H1 (cell line): ENCODE measurements around the gene INPP5K.

Source experiments
- ASH2L ChIP-seq: fragments of 200-600, 300-600 bp; sonication (generic); IDR thresholded peaks from one replicate; pipeline ENCODE4 v1.7.1; 2017; ENCODE audit warnings: low read length
- ATF3 ChIP-seq: IDR thresholded peaks from 2 replicates; pipeline ENCODE4 v1.6.1; 2011; ENCODE audit warnings: low read depth, mild to moderate bottlenecking, low read length; ENCODE audit not compliant: insufficient read depth
- BCL11A ChIP-seq, 2 experiments: IDR thresholded peaks; one replicate each; pipeline ENCODE4 v1.6.1; 2011; ENCODE audit warnings: low read depth in 2 of 2, low read length in 2 of 2, mild to moderate bottlenecking in 2 of 2
- EP300 ChIP-seq, 2 experiments: IDR thresholded peaks; 1 replicate in 1 of 2; 2 replicates in 1 of 2; pipeline ENCODE4 v1.6.1; 2011 to 2012; ENCODE audit warnings: low read depth in 2 of 2, low read length in 2 of 2, mild to moderate bottlenecking in 2 of 2, borderline replicate concordance in 1 of 2, inconsistent platforms in 1 of 2, moderate library complexity in 1 of 2
- GABPA ChIP-seq: IDR thresholded peaks from 2 replicates; pipeline ENCODE4 v1.6.1; 2011; ENCODE audit warnings: mild to moderate bottlenecking, low read length, moderate library complexity, borderline replicate concordance; ENCODE audit not compliant: insufficient read depth
- PHF8 ChIP-seq: fragments of 200-600 bp; sonication (generic); conservative IDR thresholded peaks from 2 replicates; pipeline ENCODE4 v1.7.1; 2012; ENCODE audit warnings: low read depth, mild to moderate bottlenecking, inconsistent platforms, low read length, moderate library complexity
- POLR2A ChIP-seq, 2 experiments: IDR thresholded peaks; 1 replicate in 1 of 2; 2 replicates in 1 of 2; pipeline ENCODE4 v1.6.1; 2011; ENCODE audit warnings: low read depth in 2 of 2, low read length in 2 of 2, mild to moderate bottlenecking in 2 of 2; ENCODE audit errors: control extremely low read depth in 1 of 2
- SUZ12 ChIP-seq: fragments of 200-600 bp; sonication (generic); IDR thresholded peaks from 2 replicates; pipeline ENCODE4 v1.6.1; 2012; ENCODE audit warnings: mild to moderate bottlenecking, inconsistent platforms, low read length, moderate library complexity, mixed read lengths
- TAF1 ChIP-seq: IDR thresholded peaks from 2 replicates; pipeline ENCODE4 v1.6.1; 2011; ENCODE audit warnings: mild to moderate bottlenecking, low read depth, low read length
- TCF12 ChIP-seq: IDR thresholded peaks from 2 replicates; pipeline ENCODE4 v1.6.1; 2011; ENCODE audit warnings: low read depth, mild to moderate bottlenecking, low read length
- USF2 ChIP-seq: IDR thresholded peaks from 2 replicates; pipeline ENCODE4 v1.6.1; 2011; ENCODE audit warnings: low read length, improper control_type of control experiment
- TF ChIP-seq, protein P1 (sequence below), 3 experiments: IDR thresholded peaks; 1 replicate in 2 of 3; 2 replicates in 1 of 3; pipeline versions ENCODE4 v1.5.1 to v1.6.1; 2011; ENCODE audit warnings: low read length in 3 of 3, mild to moderate bottlenecking in 3 of 3, inconsistent platforms in 2 of 3, low read depth in 1 of 3, moderate library complexity in 1 of 3; ENCODE audit not compliant: insufficient read depth in 1 of 3; ENCODE audit errors: control extremely low read depth in 1 of 3
- TF ChIP-seq, protein P2 (sequence below): fragments of 300-600 bp; sonication (generic); IDR thresholded peaks from 2 replicates; pipeline ENCODE4 v1.7.1; 2012; ENCODE audit warnings: low read length, moderate library complexity, mild to moderate bottlenecking, inconsistent platforms; ENCODE audit not compliant: insufficient replicate concordance

- TF ChIP-seq, protein P1, sequence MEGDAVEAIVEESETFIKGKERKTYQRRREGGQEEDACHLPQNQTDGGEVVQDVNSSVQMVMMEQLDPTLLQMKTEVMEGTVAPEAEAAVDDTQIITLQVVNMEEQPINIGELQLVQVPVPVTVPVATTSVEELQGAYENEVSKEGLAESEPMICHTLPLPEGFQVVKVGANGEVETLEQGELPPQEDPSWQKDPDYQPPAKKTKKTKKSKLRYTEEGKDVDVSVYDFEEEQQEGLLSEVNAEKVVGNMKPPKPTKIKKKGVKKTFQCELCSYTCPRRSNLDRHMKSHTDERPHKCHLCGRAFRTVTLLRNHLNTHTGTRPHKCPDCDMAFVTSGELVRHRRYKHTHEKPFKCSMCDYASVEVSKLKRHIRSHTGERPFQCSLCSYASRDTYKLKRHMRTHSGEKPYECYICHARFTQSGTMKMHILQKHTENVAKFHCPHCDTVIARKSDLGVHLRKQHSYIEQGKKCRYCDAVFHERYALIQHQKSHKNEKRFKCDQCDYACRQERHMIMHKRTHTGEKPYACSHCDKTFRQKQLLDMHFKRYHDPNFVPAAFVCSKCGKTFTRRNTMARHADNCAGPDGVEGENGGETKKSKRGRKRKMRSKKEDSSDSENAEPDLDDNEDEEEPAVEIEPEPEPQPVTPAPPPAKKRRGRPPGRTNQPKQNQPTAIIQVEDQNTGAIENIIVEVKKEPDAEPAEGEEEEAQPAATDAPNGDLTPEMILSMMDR (IDR thresholded peaks at IDR 0.05; ENCODE audit: control extremely low read depth in 1 of 3, insufficient read depth in 1 of 3, low read depth in 1 of 3, low read length in 3 of 3) = no peak
- TF ChIP-seq USF2 (no peak), ASH2L (no peak), POLR2A (IDR thresholded peaks at IDR 0.05; ENCODE audit: control extremely low read depth in 1 of 2, low read depth in 2 of 2, low read length in 2 of 2) (no peak), ATF3 (no peak), GABPA (no peak), SUZ12 (no peak), TAF1 (no peak), TCF12 (no peak), EP300 (IDR thresholded peaks at IDR 0.05; ENCODE audit: borderline replicate concordance in 1 of 2, low read depth in 2 of 2, low read length in 2 of 2) (no peak), PHF8 (no peak), BCL11A (IDR thresholded peaks at IDR 0.05; ENCODE audit: low read depth in 2 of 2, low read length in 2 of 2) (no peak)
- TF ChIP-seq, protein P2, sequence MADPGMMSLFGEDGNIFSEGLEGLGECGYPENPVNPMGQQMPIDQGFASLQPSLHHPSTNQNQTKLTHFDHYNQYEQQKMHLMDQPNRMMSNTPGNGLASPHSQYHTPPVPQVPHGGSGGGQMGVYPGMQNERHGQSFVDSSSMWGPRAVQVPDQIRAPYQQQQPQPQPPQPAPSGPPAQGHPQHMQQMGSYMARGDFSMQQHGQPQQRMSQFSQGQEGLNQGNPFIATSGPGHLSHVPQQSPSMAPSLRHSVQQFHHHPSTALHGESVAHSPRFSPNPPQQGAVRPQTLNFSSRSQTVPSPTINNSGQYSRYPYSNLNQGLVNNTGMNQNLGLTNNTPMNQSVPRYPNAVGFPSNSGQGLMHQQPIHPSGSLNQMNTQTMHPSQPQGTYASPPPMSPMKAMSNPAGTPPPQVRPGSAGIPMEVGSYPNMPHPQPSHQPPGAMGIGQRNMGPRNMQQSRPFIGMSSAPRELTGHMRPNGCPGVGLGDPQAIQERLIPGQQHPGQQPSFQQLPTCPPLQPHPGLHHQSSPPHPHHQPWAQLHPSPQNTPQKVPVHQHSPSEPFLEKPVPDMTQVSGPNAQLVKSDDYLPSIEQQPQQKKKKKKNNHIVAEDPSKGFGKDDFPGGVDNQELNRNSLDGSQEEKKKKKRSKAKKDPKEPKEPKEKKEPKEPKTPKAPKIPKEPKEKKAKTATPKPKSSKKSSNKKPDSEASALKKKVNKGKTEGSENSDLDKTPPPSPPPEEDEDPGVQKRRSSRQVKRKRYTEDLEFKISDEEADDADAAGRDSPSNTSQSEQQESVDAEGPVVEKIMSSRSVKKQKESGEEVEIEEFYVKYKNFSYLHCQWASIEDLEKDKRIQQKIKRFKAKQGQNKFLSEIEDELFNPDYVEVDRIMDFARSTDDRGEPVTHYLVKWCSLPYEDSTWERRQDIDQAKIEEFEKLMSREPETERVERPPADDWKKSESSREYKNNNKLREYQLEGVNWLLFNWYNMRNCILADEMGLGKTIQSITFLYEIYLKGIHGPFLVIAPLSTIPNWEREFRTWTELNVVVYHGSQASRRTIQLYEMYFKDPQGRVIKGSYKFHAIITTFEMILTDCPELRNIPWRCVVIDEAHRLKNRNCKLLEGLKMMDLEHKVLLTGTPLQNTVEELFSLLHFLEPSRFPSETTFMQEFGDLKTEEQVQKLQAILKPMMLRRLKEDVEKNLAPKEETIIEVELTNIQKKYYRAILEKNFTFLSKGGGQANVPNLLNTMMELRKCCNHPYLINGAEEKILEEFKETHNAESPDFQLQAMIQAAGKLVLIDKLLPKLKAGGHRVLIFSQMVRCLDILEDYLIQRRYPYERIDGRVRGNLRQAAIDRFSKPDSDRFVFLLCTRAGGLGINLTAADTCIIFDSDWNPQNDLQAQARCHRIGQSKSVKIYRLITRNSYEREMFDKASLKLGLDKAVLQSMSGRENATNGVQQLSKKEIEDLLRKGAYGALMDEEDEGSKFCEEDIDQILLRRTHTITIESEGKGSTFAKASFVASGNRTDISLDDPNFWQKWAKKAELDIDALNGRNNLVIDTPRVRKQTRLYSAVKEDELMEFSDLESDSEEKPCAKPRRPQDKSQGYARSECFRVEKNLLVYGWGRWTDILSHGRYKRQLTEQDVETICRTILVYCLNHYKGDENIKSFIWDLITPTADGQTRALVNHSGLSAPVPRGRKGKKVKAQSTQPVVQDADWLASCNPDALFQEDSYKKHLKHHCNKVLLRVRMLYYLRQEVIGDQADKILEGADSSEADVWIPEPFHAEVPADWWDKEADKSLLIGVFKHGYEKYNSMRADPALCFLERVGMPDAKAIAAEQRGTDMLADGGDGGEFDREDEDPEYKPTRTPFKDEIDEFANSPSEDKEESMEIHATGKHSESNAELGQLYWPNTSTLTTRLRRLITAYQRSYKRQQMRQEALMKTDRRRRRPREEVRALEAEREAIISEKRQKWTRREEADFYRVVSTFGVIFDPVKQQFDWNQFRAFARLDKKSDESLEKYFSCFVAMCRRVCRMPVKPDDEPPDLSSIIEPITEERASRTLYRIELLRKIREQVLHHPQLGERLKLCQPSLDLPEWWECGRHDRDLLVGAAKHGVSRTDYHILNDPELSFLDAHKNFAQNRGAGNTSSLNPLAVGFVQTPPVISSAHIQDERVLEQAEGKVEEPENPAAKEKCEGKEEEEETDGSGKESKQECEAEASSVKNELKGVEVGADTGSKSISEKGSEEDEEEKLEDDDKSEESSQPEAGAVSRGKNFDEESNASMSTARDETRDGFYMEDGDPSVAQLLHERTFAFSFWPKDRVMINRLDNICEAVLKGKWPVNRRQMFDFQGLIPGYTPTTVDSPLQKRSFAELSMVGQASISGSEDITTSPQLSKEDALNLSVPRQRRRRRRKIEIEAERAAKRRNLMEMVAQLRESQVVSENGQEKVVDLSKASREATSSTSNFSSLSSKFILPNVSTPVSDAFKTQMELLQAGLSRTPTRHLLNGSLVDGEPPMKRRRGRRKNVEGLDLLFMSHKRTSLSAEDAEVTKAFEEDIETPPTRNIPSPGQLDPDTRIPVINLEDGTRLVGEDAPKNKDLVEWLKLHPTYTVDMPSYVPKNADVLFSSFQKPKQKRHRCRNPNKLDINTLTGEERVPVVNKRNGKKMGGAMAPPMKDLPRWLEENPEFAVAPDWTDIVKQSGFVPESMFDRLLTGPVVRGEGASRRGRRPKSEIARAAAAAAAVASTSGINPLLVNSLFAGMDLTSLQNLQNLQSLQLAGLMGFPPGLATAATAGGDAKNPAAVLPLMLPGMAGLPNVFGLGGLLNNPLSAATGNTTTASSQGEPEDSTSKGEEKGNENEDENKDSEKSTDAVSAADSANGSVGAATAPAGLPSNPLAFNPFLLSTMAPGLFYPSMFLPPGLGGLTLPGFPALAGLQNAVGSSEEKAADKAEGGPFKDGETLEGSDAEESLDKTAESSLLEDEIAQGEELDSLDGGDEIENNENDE = no peak
These were observed 21.0 kb downstream of the INPP5K start for GRCh38 chr17:1495265-1495989.
